Muscle layer of colon (tissue), 2 donors: ENCODE measurements around the gene RAD51C.
"Not testable (repeated sequence)": the region's sequence is repeated elsewhere in the genome, so short reads cannot be mapped to it uniquely, and the experiment has no call there.

ENCODE experiments used
- H3K27ac ChIP-seq: one replicate; pipeline ENCODE4 v1.7.0; 2013; ENCODE audit warnings: low read depth, mild to moderate bottlenecking, low read length, moderate library complexity
- H3K27me3 ChIP-seq, 2 donors: one replicate each; pipeline ENCODE4 v1.7.0; 2013; ENCODE audit warnings: low read length in 2 of 2, mild to moderate bottlenecking in 2 of 2; ENCODE audit not compliant: insufficient read depth in 2 of 2, control insufficient read depth in 1 of 2
- H3K36me3 ChIP-seq: one replicate; pipeline ENCODE4 v1.7.0; 2013; ENCODE audit warnings: mild to moderate bottlenecking, low read length; ENCODE audit not compliant: insufficient read depth
- H3K4me1 ChIP-seq: one replicate; pipeline ENCODE4 v1.7.0; 2013; ENCODE audit warnings: mild to moderate bottlenecking, low read length; ENCODE audit not compliant: insufficient read depth
- H3K4me3 ChIP-seq, 2 donors: one replicate each; pipeline ENCODE4 v1.7.0; 2013; ENCODE audit warnings: low read length in 2 of 2, low read depth in 1 of 2, mild to moderate bottlenecking in 1 of 2, moderate library complexity in 1 of 2
- H3K9ac ChIP-seq: one replicate; pipeline ENCODE4 v1.7.0; 2013; ENCODE audit warnings: low read length
- H3K9me3 ChIP-seq: one replicate; pipeline ENCODE4 v1.7.0; 2013; ENCODE audit warnings: mild to moderate bottlenecking, low read length
- donor health status: abdominal sarcoma.
- donor health status: Adenocarcinoma of cecum.

Gene RAD51C

DNA sequence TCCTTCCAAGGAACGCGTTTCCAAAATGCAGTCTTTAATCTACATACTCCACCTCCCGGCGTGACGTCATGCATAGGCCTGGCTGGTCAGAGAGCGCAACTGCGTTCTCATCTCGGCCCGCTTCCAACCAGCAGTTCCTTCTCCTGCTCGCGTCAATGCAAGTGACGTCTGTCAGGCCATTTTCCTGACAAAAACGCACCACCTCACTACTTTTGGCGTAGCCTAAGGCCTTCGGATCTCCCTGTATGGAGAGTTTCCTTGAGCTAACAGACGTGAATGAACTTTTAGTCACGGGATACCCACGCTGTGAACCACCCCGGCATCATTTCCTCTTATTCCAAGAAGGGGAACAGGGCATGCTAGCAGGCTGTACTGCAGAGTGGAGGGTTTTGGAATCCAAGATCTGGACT is 25.5 kb upstream of the RAD51C start:
- H3K9ac ChIP-seq, result no peak overlapping the region
- peak overlapping the region; percentile 12 for H3K27ac ChIP-seq
- H3K9me3 ChIP-seq, result no peaks in the 10 kb centered on the region
- no peaks in the 10 kb centered on the region for H3K4me1 ChIP-seq
- no peak overlapping the region for H3K4me3 ChIP-seq
- H3K27me3 ChIP-seq, result no peaks in the 10 kb centered on the region
- H3K36me3 ChIP-seq, result no peaks in the 10 kb centered on the region

DNA sequence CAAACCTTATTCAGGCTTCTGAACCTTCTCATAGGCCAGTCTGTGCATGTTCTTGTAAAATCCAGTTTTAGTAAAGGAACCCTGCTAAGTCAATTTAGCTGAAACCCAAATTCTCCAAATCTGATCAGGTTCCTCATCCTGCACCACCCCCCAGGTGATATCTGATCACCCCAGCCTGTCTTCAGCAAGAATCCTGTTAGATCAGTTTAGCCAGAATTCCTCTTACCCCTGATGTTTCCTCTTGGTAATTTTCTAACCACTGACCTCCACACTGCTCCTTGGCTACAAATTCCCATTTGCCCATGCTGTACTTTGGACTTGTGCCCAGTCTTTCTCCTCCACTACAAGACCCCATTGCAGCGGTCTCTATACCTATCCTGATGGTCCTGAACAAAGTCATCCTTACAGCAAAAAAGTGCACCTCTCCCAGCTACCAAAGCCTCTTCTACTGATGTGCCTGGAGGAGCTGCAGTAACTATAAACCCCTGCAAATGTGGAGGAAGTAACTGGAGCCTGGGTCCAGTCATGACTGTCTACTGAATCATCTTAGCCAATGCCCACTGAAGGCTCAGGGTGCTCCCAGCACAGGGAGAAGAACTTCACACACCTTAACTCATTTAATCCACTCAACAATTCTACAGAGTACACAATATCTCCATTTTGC is 24.3 kb upstream of the RAD51C start:
- Histone ChIP-seq H3K4me1 (no peaks in the 10 kb centered on the region), H3K9ac (no peak overlapping the region), H3K9me3 (no peaks in the 10 kb centered on the region)

DNA sequence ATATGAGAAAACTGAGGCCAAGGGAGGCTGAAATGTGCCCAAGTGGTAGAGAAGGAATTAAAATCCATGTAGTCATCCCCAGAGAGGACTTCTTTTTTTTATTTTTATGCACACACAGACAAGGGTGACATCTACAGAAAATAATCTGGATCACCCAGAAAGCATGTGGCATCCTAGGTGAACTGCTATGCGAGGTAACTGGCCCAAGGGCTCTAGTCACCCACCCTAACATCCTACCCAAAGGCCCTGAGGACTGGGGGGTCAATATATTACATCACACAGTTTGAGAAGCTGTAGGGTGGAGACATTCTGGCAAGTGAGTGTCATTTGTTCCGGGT is 23.8 kb upstream of the RAD51C start:
- Histone ChIP-seq H3K36me3 (no peaks in the 10 kb centered on the region), H3K27me3 (no peaks in the 10 kb centered on the region), H3K27ac (no peak overlapping the region)

More for the DNA sequence above, 24.3 kb upstream of the RAD51C start:
- H3K27ac ChIP-seq, result no peak overlapping the region
- no peaks in the 10 kb centered on the region for H3K27me3 ChIP-seq
- H3K36me3 ChIP-seq, result no peaks in the 10 kb centered on the region
- no peak overlapping the region for H3K4me3 ChIP-seq

DNA sequence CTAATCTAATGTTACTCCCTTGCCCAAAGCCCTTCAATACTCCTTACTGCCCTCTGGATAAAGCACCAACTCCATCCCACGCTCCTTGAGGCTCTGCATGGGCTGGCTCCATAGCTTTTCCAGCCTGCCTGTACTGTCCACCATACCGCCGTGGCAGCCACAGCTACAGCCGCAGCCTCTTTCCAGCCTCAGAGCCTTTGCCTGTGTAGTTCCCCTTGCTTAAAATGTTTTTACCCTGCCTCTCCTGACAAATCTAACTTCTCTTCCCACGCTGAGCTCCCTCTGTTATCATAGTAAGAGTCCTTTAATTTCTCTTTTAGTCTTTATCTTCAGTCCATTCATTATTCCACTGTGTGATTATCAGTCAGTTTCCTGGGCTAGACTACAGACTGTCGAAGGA is 22.5 kb upstream of the RAD51C start:
- no peaks in the 10 kb centered on the region for H3K27me3 ChIP-seq
- no peak overlapping the region for H3K4me3 ChIP-seq
- no peaks in the 10 kb centered on the region for H3K4me1 ChIP-seq
- no peak overlapping the region for H3K27ac ChIP-seq
- no peak overlapping the region for H3K9ac ChIP-seq
- no peaks in the 10 kb centered on the region for H3K36me3 ChIP-seq
- no peaks in the 10 kb centered on the region for H3K9me3 ChIP-seq

More for the DNA sequence above, 23.8 kb upstream of the RAD51C start:
- no peaks in the 10 kb centered on the region for H3K9me3 ChIP-seq
- no peak overlapping the region for H3K4me3 ChIP-seq
- H3K9ac ChIP-seq, result no peak overlapping the region
- no peaks in the 10 kb centered on the region for H3K4me1 ChIP-seq

DNA sequence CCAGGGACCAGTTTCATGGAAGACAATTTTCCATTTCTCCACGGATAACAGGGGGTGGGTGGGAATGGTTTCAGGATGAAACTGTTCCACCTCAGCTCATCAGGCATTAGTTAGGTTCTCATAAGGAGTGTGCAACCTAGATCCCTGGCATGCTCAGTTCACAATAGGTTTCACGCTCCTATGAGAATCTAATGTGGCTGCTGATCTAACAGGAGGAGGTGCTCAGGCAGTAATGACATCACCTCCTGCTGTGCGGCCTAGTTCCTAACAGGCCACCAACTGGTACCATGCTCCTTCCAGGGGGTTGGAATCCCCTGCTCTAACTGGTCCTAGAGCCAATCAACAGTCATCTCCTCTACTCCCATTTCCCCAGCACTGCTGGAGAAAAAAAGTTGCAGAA is 20.4 kb upstream of the RAD51C start:
- Histone ChIP-seq H3K27ac (no peak overlapping the region), H3K9ac (no peak overlapping the region), H3K27me3 (no peaks in the 10 kb centered on the region), H3K36me3 (no peaks in the 10 kb centered on the region), H3K9me3 (no peaks in the 10 kb centered on the region), H3K4me3 (no peak overlapping the region), H3K4me1 (no peaks in the 10 kb centered on the region)

DNA sequence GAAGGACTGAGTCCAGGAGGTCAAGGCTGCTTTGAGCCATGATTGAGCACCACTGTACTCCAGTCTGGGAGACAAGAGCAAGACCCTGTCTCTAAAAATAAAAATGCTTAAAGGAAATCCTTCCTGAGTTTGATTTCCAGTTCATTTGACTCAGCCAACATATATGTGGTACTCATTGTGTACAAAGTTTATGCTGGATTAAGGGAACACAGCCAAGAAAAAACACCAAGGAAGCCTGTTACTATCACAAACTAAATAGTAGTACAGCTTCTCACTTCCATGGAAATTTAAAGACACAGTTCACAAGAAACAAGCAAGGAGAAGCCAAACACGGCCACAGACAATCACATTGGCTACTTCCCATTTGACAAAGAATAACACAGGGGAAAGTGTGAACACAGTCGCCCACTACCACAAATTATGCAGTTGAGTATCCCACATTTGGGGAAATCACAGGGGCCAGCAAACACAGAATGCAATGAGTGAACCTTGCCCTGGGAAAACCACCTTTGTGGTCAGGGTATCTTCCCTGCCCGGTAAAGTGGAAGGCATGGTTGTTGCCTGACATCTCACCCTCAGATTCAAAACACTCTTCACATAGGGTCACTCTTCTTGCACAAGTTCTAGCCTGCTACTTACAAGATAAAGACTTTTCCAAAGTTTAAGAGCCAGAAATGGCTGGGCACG is 15.1 kb upstream of the RAD51C start:
- H3K9me3 ChIP-seq, result no peaks in the 10 kb centered on the region
- H3K4me3 ChIP-seq, result no peak overlapping the region
- H3K27ac ChIP-seq, result no peak overlapping the region
- H3K27me3 ChIP-seq, result no peaks in the 10 kb centered on the region
- H3K9ac ChIP-seq, result no peak overlapping the region
- H3K4me1 ChIP-seq, result no peaks in the 10 kb centered on the region
- H3K36me3 ChIP-seq, result no peaks in the 10 kb centered on the region

DNA sequence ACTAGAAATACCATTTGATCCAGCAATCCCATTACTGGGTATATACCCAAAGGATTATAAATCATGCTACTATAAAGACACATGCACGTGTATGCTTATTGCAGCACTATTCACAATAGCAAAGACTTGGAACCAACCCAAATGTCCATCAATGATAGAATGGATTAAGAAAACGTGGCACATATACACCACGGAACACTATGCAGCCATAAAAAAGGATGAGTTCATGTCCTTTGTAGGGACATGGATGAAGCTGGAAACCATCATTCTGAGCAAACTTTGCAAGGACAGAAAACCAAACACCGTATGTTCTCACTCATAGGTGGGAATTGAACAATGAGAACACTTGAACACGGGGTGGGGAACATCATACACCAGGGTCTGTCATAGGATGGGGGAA is 14.1 kb upstream of the RAD51C start:
- H3K4me3 ChIP-seq, H3K4me1 ChIP-seq, H3K27me3 ChIP-seq, H3K9me3 ChIP-seq, H3K27ac ChIP-seq, H3K9ac ChIP-seq, H3K36me3 ChIP-seq: not testable (repeated sequence)

DNA sequence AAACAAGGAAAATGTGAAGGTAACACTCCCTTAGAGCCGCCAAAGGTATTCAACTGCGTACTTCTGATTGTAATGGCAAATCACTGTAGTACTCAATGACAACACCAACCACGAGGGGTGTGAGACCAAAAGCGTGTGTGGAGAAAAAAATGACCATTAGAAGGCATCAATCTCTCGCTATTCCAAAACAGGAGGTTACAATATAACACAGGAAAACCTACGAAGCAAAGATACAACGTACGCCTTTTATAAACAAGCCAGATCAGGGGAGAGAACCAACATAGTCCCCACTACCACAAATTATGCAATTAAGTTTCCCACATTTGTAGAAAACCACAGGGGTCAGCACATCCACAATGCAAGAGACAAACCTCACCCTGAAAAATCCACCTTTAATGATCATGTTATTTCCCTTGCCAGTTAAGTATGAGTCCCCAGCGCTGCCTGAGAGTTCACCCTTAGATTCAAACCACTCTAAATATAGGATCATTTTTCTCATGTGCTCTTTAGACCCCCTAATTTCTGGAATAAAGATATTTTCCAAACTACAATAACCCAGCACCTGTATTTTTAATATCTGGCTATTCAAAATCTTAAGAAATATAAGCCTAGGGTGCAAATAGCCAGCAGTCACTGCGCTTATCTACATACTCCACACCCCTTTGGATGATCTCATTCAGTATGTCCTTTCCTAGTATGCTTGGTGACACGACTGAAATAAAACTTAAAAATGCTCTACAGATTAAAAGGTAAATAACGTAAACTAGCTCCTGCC is 13.0 kb upstream of the RAD51C start:
- H3K9me3 ChIP-seq, result no peaks in the 10 kb centered on the region
- no peaks in the 10 kb centered on the region for H3K27me3 ChIP-seq
- H3K9ac ChIP-seq, result no peak overlapping the region
- H3K27ac ChIP-seq, result no peak overlapping the region
- H3K4me3 ChIP-seq, result no peak overlapping the region
- H3K36me3 ChIP-seq, result no peaks in the 10 kb centered on the region
- no peaks in the 10 kb centered on the region for H3K4me1 ChIP-seq

DNA sequence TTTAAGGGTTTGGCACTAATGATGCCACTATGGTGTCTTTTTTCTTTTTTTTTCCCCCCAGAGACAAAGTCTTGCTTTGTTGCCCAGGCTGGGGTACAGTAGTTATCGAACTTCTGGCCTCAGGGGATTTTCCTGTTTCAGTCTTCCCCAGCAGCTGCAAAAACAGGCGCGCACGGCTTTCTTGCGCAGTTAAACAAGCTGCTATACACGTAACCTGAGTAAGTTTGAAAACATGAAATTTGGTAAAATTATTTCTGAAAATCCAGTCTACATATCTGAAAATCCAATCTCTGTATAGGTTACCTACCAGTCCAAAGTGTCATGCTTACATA is 12.4 kb upstream of the RAD51C start:
- Histone ChIP-seq H3K36me3 (no peaks in the 10 kb centered on the region), H3K27ac (no peak overlapping the region), H3K4me3 (no peak overlapping the region), H3K9me3 (no peaks in the 10 kb centered on the region), H3K4me1 (no peaks in the 10 kb centered on the region), H3K9ac (no peak overlapping the region), H3K27me3 (no peaks in the 10 kb centered on the region)

DNA sequence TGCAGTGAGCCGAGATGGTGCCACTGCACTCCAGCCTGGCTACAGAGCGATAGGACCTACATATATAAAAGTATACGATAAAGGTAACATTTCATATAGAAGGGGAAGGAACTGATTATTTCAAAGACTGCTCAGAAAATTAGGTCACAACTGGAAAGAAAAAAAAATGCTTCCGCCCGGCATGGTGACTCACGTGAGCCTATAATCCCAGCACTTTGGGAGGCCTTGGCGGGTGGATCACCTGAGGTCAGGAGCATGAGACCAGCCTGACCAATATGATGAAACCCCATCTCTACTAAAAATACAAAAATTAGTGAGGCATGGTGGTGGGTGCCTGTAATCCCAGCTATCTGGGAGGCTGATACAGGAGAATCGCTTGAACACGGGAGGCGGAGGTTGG is 8.4 kb upstream of the RAD51C start:
- Histone ChIP-seq H3K36me3 (no peaks in the 10 kb centered on the region), H3K27ac (no peak overlapping the region), H3K27me3 (no peaks in the 10 kb centered on the region), H3K4me1 (no peaks in the 10 kb centered on the region), H3K9me3 (no peaks in the 10 kb centered on the region), H3K4me3 (no peak overlapping the region), H3K9ac (no peak overlapping the region)

DNA sequence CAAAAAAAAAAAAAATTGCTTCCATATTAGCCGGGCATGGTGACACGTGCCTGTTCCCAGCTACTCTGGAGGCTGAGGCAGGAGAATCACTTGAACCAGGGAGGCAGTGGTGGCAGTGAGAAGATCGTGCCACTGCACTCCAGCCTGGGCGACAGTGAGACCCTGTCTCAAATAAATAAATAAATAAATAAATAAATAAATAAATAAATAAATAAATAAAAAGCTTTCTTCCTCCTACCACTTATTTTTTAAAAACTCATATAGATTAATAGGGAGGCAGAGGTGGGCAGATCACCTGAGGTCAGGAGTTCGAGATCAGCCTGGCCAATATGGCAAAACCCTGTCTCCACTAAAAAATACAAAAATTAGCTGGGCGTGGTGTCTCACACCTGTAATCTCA is 7.9 kb upstream of the RAD51C start:
- H3K4me1 ChIP-seq, H3K4me3 ChIP-seq, H3K27me3 ChIP-seq, H3K27ac ChIP-seq, H3K9me3 ChIP-seq, H3K36me3 ChIP-seq, H3K9ac ChIP-seq: not testable (repeated sequence)

DNA sequence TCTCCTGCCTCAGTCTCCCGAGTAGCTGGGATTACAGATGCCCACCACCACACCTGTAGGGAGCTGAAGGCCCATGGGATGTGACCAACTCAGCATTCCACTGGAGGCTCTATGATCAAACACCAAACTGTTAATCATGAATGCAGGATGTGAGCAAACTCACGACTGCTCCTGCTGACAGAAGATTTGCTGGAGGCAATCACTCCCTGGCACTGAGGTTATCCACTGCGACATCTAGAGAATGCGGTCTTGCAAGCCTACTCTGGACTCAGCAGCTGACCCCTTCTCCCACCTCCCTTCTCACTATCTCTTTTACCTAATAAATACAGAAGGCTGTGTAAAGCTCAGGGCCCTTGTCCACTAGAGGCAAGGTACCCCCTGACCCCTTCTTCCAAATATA is 5.4 kb upstream of the RAD51C start:
- Histone ChIP-seq H3K9me3 (no peaks in the 10 kb centered on the region), H3K36me3 (no peaks in the 10 kb centered on the region), H3K9ac (no peak overlapping the region), H3K4me3 (no peak overlapping the region), H3K27ac (no peak overlapping the region), H3K4me1 (peaks cover under 1% of the 10 kb centered on the region), H3K27me3 (no peaks in the 10 kb centered on the region)
